Measurements from ENCODE around the gene KRT28. TPM values are rescaled to one million over a fixed set of nuclear protein-coding genes. Genes with fewer than 3 reads are reported as not detected.

The KRT28 gene
- total RNA-seq, 4 donors from 2014 or later, result not detected

DNA sequence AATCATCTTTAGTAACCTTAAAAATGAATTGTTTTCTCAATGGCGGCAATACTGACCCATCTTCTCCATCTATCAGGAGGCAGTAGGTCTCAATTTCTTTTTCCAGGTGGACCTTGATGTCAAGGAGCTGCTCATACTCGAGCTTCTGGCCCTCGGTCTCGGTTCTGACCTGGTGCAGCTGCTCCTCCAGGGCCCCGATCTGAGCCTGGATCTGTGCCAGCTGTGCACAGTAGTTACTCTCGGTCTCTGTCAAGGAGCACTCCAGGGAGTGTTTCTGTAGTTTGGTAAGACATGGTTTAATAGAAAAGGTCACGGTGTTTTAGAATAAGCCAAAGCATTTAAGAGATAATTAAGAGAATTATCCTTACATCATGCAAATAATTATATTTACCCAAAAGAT, 22.3 kb downstream of the KRT28 start:
- H3K27me3 ChIP-seq, result peaks cover 8 to 33% (median 33%) of the 10 kb centered on the region in 3 donors
- no peak overlapping the region for H3K4me3 ChIP-seq
- H3K36me3 ChIP-seq, result no peaks in the 10 kb centered on the region
- no peak for ATAC-seq
- no peaks in the 10 kb centered on the region for H3K4me1 ChIP-seq
- in situ Hi-C loops (cut with MboI; ENCODE audit: low sequenced_read_pairs in 4 of 4), result no loop called here
- intact Hi-C loops (cut with DNase I; ENCODE audit: low total_unique reads), result no loop called here
- H3K9me3 ChIP-seq, result no peaks in the 10 kb centered on the region
- DNase-seq, result no peak
- H3K27ac ChIP-seq, result no peak overlapping the region
- no peak for TF ChIP-seq POLR2A (IDR thresholded peaks at IDR 0.05)
- TF ChIP-seq CTCF (IDR thresholded peaks at IDR 0.05 in 4 of 5, conservative IDR thresholded peaks at IDR 0.05 in 1 of 5), result no peak

GRCh38 chr17:40775945-40776344, 23.8 kb downstream of the KRT28 start:
- peaks cover 8 to 33% (median 31%) of the 10 kb centered on the region in 3 donors for H3K27me3 ChIP-seq
- in situ Hi-C loops (cut with MboI; ENCODE audit: low sequenced_read_pairs in 4 of 4) (no loop called here), intact Hi-C loops (cut with DNase I; ENCODE audit: low total_unique reads) (no loop called here)
- no peaks in the 10 kb centered on the region for H3K36me3 ChIP-seq
- H3K27ac ChIP-seq, result no peak overlapping the region
- DNase-seq, result no peak
- no peak for ATAC-seq
- no peaks in the 10 kb centered on the region for H3K9me3 ChIP-seq
- H3K4me1 ChIP-seq, result no peaks in the 10 kb centered on the region
- no peak overlapping the region for H3K4me3 ChIP-seq
- TF ChIP-seq CTCF (IDR thresholded peaks at IDR 0.05 in 4 of 5, conservative IDR thresholded peaks at IDR 0.05 in 1 of 5), result no peak
- no peak for TF ChIP-seq POLR2A (IDR thresholded peaks at IDR 0.05)

- in situ Hi-C loops (cut with MboI; ENCODE audit: low sequenced_read_pairs in 4 of 4) (no loop called here), intact Hi-C loops (cut with DNase I; ENCODE audit: low total_unique reads) (no loop called here)
- no peaks in the 10 kb centered on the region for H3K4me1 ChIP-seq
- TF ChIP-seq CTCF (IDR thresholded peaks at IDR 0.05 in 4 of 5, conservative IDR thresholded peaks at IDR 0.05 in 1 of 5), result no peak
- TF ChIP-seq POLR2A (IDR thresholded peaks at IDR 0.05), result no peak
- H3K27ac ChIP-seq, result no peak within 1 kb of the TSS
- ATAC-seq (no peak), DNase-seq (no peak)
- no peaks in the 10 kb centered on the region for H3K9me3 ChIP-seq
- H3K27me3 ChIP-seq, result peaks cover 0 to 12% (median 11%) of the 10 kb centered on the region in 3 donors
- no peak within 1 kb of the TSS for H3K4me3 ChIP-seq
- H3K36me3 ChIP-seq, result no peaks in the 10 kb centered on the region
These were observed 27.7 kb downstream of the KRT28 start, which contains the start of gene KRT26 for GRCh38 chr17:40772101-40772500. TSS of gene KRT26 (minus strand) at chr17:40772201. CDS start at chr17:40772113, 88 bp downstream.

DNA sequence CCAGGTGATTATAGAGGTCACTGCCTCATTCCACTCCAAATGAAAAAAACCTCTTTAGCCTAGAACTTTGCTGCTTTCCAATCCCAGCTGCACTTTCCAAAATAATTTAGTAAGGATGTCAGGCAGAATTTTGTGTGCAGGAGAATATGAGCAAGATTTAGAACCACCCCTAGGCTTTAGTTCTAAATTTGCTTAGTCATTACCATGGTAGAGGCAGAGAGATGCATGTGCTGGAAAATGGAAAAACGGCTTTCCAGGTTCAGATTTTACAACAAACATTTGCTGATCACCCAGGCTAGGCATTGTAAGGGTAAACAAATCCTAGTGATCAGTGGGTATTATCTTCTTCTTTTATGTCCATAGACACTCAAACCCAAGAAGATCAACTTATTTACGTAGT, 34.1 kb downstream of the KRT28 start:
- intact Hi-C loops (cut with DNase I; ENCODE audit: low total_unique reads) (no loop called here), in situ Hi-C loops (cut with MboI; ENCODE audit: low sequenced_read_pairs in 4 of 4) (no loop called here)
- TF ChIP-seq POLR2A (IDR thresholded peaks at IDR 0.05) (no peak), CTCF (IDR thresholded peaks at IDR 0.05 in 4 of 5, conservative IDR thresholded peaks at IDR 0.05 in 1 of 5) (no peak)
- no peak overlapping the region for H3K4me3 ChIP-seq
- no peak overlapping the region for H3K27ac ChIP-seq
- no peak for DNase-seq
- H3K9me3 ChIP-seq, result peaks cover 0 to 8% (median 0%) of the 10 kb centered on the region in 3 donors
- H3K4me1 ChIP-seq, result no peaks in the 10 kb centered on the region
- ATAC-seq, result no peak
- H3K36me3 ChIP-seq, result no peaks in the 10 kb centered on the region
- no peaks in the 10 kb centered on the region for H3K27me3 ChIP-seq

GRCh38 chr17:40763752-40764151, 36.0 kb downstream of the KRT28 start:
- Histone ChIP-seq H3K9me3 (peaks cover 0 to 19% (median 9%) of the 10 kb centered on the region in 3 donors), H3K4me1 (no peaks in the 10 kb centered on the region), H3K27ac (no peak overlapping the region), H3K27me3 (peaks cover 0 to 5% (median 0%) of the 10 kb centered on the region in 3 donors), H3K36me3 (no peaks in the 10 kb centered on the region), H3K4me3 (no peak overlapping the region)
- DNase-seq (no peak), ATAC-seq (no peak)
- intact Hi-C loops (cut with DNase I; ENCODE audit: low total_unique reads) (no loop called here), in situ Hi-C loops (cut with MboI; ENCODE audit: low sequenced_read_pairs in 4 of 4) (no loop called here)
- no peak for TF ChIP-seq POLR2A (IDR thresholded peaks at IDR 0.05)
